ENCODE data around the gene MGST2. TPM values are rescaled to one million over a fixed set of nuclear protein-coding genes. Genes with fewer than 3 reads are reported as not detected.
A peak's percentile ranks its signal among the peaks of the same experiment; 100 is the strongest.

The MGST2 gene
- polyA plus RNA-seq, 4 donors: 23.1 to 59.2 (median 56.1) TPM

- DNase-seq (ENCODE audit: low read depth in 4 of 4, low spot score in 3 of 4): no peak
These were observed 22.4 kb upstream of the MGST2 start for GRCh38 chr4:139643042-139643895.

DNA sequence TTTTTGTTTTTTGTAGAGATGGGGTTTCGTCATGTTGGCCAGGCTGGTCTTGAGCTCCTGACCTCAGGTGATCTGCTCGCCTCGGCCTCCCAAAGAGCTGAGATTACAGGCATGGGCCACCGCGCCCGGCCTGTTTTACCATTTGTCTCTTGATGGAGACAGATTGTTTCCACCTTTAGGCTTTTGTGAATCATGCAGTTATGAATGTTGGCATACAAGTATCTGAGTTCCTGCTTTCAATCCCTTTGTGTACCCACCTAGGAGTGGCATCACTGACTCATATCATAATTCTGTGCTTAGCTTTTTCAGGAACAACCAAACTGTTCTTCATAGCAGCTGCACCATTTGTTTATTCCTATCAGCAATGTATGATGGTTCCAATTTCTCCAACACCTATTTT lies 20.2 kb upstream of the MGST2 start:
- DNase-seq (ENCODE audit: low read depth in 4 of 4, low spot score in 3 of 4): no peak

- no peak for DNase-seq (ENCODE audit: low read depth in 4 of 4, low spot score in 3 of 4)
These were observed 18.4 kb upstream of the MGST2 start for GRCh38 chr4:139647184-139647583.

- DNase-seq (ENCODE audit: low read depth in 4 of 4, low spot score in 3 of 4): no peak
These were observed 17.7 kb upstream of the MGST2 start for GRCh38 chr4:139647952-139648351.

- peak in 2 of 4 donors; percentile 68 to 78 for DNase-seq (ENCODE audit: low read depth in 4 of 4, low spot score in 3 of 4)
These were observed 14.1 kb upstream of the MGST2 start for GRCh38 chr4:139651282-139652194.

GRCh38 chr4:139654516-139654915 lies 11.1 kb upstream of the MGST2 start:
- no peak for DNase-seq (ENCODE audit: low read depth in 4 of 4, low spot score in 3 of 4)

DNA sequence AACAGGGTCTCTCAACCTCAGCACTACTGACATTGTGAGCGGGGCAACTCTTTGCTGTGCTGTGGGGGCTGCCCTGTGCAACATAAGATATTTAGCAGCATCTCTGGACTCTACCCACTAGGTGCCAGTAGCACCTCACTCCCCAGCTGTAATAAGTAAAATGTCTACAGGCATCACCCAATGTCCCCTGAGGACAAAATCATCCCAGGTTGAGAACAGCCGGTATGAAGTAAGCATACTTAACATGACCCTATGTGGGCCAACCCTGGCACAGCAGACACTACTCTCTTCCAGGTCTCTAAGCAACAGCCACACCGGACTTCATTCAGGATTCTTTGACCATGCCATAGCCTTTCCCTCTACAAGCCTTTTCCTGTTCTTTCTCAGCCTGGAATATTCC lies 10.5 kb upstream of the MGST2 start:
- no peak for DNase-seq (ENCODE audit: low read depth in 4 of 4, low spot score in 3 of 4)

- DNase-seq (ENCODE audit: low read depth in 4 of 4, low spot score in 3 of 4): peak in 1 of 4 donors; percentile 52
These were observed 8.8 kb upstream of the MGST2 start for GRCh38 chr4:139656614-139657486.

GRCh38 chr4:139658185-139658584 lies 7.4 kb upstream of the MGST2 start:
- DNase-seq (ENCODE audit: low read depth in 4 of 4, low spot score in 3 of 4): no peak

DNA sequence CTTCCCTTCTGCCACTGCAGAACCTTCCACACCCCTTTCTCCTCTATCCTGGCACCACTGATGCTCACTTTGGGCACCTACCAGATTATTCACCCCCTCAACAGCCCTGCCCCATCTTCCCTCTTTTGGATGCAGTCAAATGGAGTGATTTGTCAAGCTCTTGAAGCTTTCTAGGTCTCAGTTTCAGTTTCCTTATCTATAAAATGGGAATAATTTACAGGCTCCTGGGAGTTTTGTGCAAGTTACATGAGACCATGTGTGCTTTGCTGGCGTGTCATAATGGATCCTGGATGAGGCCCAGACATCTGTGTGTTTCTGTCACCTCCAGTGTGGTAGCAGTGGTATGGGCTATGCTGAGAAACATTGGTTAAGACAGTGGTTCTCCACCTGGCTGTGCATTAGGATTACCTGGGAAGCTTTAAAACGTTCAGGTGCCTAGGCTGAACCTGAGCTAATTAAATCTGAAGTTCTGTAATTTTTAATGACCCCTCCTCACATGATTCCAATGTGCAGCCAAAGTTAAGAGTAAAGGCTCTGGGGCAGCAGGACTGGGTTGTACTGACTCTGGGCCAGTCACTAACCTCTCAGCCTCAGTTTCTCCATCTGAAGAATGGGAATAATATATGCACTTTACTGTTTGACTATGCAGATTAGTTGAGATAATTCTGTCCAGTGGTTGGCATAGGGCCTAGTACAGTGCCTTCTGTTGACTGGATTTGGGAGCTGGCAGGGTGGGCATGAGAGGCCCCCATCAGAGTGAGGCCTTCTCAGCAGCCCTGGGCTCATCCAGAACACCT lies 6.8 kb upstream of the MGST2 start:
- no peak for DNase-seq (ENCODE audit: low read depth in 4 of 4, low spot score in 3 of 4)

GRCh38 chr4:139659735-139660424 lies 5.7 kb upstream of the MGST2 start:
- DNase-seq (ENCODE audit: low read depth in 4 of 4, low spot score in 3 of 4): no peak

DNA sequence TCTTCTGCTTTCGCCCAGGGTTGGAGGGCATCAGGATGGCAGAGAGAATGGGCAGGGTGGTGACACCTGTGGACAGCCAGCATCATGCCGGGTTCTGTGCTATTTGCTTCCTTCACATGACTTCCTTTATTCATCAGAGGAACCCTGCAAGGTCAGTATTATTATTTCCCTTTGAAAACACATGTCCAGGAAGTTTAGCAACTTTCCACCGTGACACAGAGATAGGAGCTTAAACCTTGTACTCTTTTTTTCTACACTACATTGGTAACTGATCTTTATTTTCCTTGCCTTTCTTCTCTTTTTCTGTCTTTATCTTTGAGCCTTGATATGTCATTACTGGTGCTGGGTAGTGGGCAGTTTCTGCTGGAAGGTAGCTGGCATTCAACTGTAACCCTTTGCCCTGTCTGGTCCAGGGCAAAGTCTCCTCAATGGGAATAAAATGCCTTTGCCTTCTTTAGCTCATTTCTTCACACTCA lies 5.0 kb upstream of the MGST2 start:
- no peak for DNase-seq (ENCODE audit: low read depth in 4 of 4, low spot score in 3 of 4)

DNA sequence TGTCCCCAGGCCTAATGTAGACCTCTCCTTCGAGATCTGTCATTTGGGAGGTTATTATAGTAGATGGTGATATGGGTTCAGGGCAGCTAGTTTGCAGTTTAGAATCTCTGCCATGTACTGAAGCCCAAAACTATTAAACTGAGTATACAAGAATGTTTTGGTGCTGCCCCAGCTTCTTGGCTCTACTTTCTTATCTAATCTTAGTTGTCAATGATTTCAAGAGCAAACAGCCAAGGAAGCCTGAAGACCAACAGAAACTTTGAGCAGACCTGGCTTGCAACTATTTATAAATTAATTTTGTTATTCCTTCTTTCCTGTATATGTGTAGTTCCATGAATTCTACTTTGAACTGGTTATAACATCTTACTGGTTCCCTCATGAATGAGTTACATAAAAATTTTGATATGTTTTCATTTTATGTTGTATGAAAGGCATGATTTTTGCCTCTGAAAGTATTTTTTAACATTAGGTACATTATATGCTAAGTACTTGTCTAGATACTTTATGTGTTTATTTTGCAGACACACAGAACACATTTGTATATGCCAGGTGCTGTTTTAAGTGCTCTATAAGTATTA lies 2.0 kb upstream of the MGST2 start:
- no peak for DNase-seq (ENCODE audit: low read depth in 4 of 4, low spot score in 3 of 4)

- no peak for DNase-seq (ENCODE audit: low read depth in 4 of 4, low spot score in 3 of 4)
These were observed 1.2 kb upstream of the MGST2 start for GRCh38 chr4:139664442-139664841.

GRCh38 chr4:139665079-139665689 lies 435 bp upstream of the MGST2 start:
- DNase-seq (ENCODE audit: low read depth in 4 of 4, low spot score in 3 of 4): no peak

DNA sequence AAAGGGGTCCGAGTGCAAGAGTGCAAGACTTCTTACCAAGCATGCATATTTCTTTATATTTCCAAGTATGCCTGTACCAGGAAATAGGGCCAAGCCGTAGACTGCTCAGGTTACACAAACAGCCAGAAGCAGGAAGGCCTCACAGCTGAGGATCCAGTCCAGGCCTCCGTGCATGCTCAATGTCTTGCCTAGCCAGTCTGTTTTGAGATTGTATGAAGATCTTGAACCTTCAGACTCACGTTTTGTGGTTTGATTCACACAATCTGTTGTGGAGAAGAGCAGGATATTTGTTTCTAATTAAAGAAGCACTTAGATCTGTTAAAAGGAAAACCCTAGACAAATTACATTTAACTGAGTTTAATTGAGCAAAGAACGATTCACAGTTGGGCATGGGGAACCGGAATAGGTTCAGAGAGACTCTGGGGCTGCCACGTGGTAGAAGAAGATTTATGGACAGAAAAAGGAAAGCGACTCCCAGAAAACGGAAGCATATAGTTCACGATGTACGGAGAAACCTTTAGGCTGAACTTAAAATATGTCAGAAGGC lies 1.2 kb downstream of the MGST2 start:
- DNase-seq (ENCODE audit: low read depth in 4 of 4, low spot score in 3 of 4): peak in 1 of 4 donors; percentile 40

DNA sequence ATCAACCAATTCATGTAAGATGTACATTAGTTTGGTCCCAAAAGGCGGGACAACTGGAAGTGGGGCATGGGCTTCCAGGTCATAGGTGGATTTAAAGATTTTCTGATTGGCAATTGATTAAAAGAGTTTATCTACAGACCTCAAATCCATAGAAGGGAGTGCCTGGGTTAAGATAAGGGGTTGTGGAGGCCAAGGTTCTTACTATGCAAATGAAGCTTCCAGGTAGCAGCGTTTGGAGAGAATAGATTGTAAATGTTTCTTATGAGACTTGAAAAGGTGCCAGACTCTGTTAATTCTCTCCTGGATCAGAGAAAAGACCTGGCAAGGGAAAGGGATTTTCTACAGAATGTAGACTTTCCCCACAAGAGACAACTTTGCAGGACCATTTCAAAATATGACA lies 2.4 kb downstream of the MGST2 start:
- no peak for DNase-seq (ENCODE audit: low read depth in 4 of 4, low spot score in 3 of 4)

- no peak for DNase-seq (ENCODE audit: low read depth in 4 of 4, low spot score in 3 of 4)
These were observed 3.1 kb downstream of the MGST2 start for GRCh38 chr4:139668658-139669201.

Measured in left renal pelvis (tissue), 4 donors.